ENCODE data around the gene CUL1. TPM values are rescaled to one million over a fixed set of nuclear protein-coding genes. Genes with fewer than 3 reads are reported as not detected.
A peak's percentile ranks its signal among the peaks of the same experiment; 100 is the strongest.

Gene CUL1
- total RNA-seq, 8 experiments from 2014 or later, result 25.1 to 53.0 (median 36.9) TPM

GRCh38 chr7:148835854-148836253 is 137.2 kb downstream of the CUL1 start:
- Histone ChIP-seq H3K4me1 (replicated peaks in 1 of 2) (no peaks in the 10 kb centered on the region), H3K4me3 (no peak overlapping the region), H3K27ac (no peak overlapping the region)
- WGBS, 10 experiments, result 88 to 100% (median 95%) methylated on average over 1 to 4 of the region's 4 CpGs; no CpG with 5 or more reads in 2 of the 10 experiments
- ATAC-seq (replicated peaks in 6 of 8), result no peak
- in situ Hi-C loops (cut with MboI; ENCODE audit: low pct_unique_long_range_greater_than_20kb in 2 of 9, low sequenced_read_pairs in 9 of 9, unreplicated experiment in 9 of 9), result no loop called here

GRCh38 chr7:148838905-148839304 is 140.2 kb downstream of the CUL1 start:
- no peak overlapping the region for H3K4me3 ChIP-seq
- WGBS, 10 experiments, result 80 to 100% (median 100%) methylated on average over 1 of the region's 2 CpGs; no CpG with 5 or more reads in 7 of the 10 experiments
- no peak overlapping the region for H3K27ac ChIP-seq
- H3K4me1 ChIP-seq (replicated peaks in 1 of 2), result no peaks in the 10 kb centered on the region
- in situ Hi-C loops (cut with MboI; ENCODE audit: low pct_unique_long_range_greater_than_20kb in 2 of 9, low sequenced_read_pairs in 9 of 9, unreplicated experiment in 9 of 9), result no loop called here
- no peak for ATAC-seq (replicated peaks in 6 of 8)

GRCh38 chr7:148847815-148848734 is 149.4 kb downstream of the CUL1 start:
- Histone ChIP-seq H3K4me3 (no peak overlapping the region), H3K27ac (no peak overlapping the region), H3K4me1 (replicated peaks in 1 of 2) (peaks cover 9 to 18% of the 10 kb centered on the region in 2 donors)
- WGBS, 10 experiments, result 32 to 91% (median 80%) methylated on average over 1 to 9 of the region's 9 CpGs
- in situ Hi-C loops (cut with MboI; ENCODE audit: low pct_unique_long_range_greater_than_20kb in 2 of 9, low sequenced_read_pairs in 9 of 9, unreplicated experiment in 9 of 9), result no loop called here
- ATAC-seq (replicated peaks in 6 of 8), result peak in 1 of 8 experiments; percentile 81

GRCh38 chr7:148849393-148850098 is 150.8 kb downstream of the CUL1 start:
- H3K4me3 ChIP-seq, result no peak overlapping the region
- H3K27ac ChIP-seq, result no peak overlapping the region
- WGBS, 10 experiments, result 20 to 82% (median 59%) methylated on average over 1 to 6 of the region's 7 CpGs; no CpG with 5 or more reads in 1 of the 10 experiments
- ATAC-seq (replicated peaks in 6 of 8), result peak in 1 of 8 experiments; percentile 12
- in situ Hi-C loops (cut with MboI; ENCODE audit: low pct_unique_long_range_greater_than_20kb in 2 of 9, low sequenced_read_pairs in 9 of 9, unreplicated experiment in 9 of 9), result no loop called here
- H3K4me1 ChIP-seq (replicated peaks in 1 of 2), result peaks cover 9 to 18% of the 10 kb centered on the region in 2 donors

- in situ Hi-C loops (cut with MboI; ENCODE audit: low pct_unique_long_range_greater_than_20kb in 2 of 9, low sequenced_read_pairs in 9 of 9, unreplicated experiment in 9 of 9), result no loop called here
- Histone ChIP-seq H3K27ac (no peak overlapping the region), H3K4me1 (replicated peaks in 1 of 2) (peaks cover 9 to 13% of the 10 kb centered on the region in 2 donors), H3K4me3 (no peak overlapping the region)
- no peak for ATAC-seq (replicated peaks in 6 of 8)
- WGBS, 10 experiments, result 86 to 100% (median 100%) methylated on average over 1 to 5 of the region's 5 CpGs; no CpG with 5 or more reads in 1 of the 10 experiments
Measured at GRCh38 chr7:148850564-148850963, 151.9 kb downstream of the CUL1 start.

Other genes starting within 250 kb of the CUL1 start
- gene C7orf33, start 108.1 kb upstream of the CUL1 start, total RNA-seq, result under 1 TPM in 1 of 8 experiments, not detected in 7; 0.19 TPM
- 10 to 100 TPM in 6 of 8 experiments, 1 to 10 TPM in 2; 2.1 to 61.4 (median 17.1) TPM for gene EZH2, start 185.4 kb downstream of the CUL1 start, total RNA-seq

Data from motor neuron (in vitro differentiated cells).